WI38 (cell line): Measurements from ENCODE around the gene IKZF1.

Experiments used
- H3K4me3 ChIP-seq: 2 replicates; pipeline ENCODE4 v1.5.1; 2011; ENCODE audit warnings: low read depth, mild to moderate bottlenecking, control low read depth, low read length
- CTCF ChIP-seq: IDR thresholded peaks from 2 replicates; pipeline ENCODE4 v1.5.1; 2012; ENCODE audit warnings: low read depth, mild to moderate bottlenecking, control low read depth, low read length

The IKZF1 gene

DNA sequence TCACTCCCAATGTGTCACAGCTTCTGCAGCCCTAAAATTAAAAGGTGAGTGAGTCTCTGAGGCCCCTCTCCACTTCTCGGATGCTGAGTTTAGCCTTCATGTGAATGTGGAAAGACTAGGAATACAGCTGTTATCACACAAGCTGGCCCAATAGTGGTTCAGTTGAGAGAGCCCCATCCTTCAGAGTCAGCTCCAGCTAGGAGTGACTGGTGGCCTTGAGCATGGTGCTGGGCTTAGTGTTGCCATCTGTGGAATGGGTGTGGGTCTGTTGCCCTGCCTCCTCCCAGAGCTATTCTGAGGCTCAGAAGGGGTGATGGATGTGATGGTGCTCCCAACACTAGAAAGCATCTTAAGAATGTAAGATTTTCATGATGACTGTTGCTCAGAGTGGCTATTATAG lies 89.8 kb downstream of the IKZF1 start:
- no peak overlapping the region for H3K4me3 ChIP-seq
- no peak for TF ChIP-seq CTCF

- no peak overlapping the region for H3K4me3 ChIP-seq
- no peak for TF ChIP-seq CTCF
Observed at GRCh38 chr7:50396856-50397255, 92.3 kb downstream of the IKZF1 start.

DNA sequence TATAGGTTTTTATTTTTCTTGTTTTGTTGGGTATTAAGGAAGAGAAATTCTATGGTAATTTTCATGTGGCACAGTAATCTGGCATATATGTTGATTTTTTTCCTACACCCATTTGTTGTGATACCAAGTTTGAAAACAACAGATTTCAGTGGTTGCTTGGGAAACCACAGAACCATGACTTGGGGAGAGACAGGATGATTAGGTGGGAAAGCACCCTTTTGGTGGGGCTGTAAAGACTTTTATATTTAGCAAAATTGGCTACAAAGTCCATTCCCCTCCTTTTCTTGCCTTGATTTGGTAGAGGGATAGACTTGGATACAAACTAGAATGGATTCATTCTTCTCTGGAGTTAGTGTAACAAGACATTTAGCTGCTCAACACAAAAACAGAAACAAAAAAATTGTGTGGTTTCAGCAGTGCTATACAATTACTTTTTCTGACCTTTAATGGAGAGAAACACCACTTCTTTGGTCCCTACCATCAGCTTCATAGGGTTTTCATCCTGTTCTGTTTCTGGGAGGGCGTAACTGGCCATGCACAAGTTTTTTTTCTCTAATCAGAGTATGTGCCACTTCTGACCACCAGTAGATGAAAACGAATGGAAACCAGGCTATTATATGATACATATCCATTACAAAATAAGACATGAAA lies 92.9 kb downstream of the IKZF1 start:
- no peak overlapping the region for H3K4me3 ChIP-seq
- TF ChIP-seq CTCF: no peak

DNA sequence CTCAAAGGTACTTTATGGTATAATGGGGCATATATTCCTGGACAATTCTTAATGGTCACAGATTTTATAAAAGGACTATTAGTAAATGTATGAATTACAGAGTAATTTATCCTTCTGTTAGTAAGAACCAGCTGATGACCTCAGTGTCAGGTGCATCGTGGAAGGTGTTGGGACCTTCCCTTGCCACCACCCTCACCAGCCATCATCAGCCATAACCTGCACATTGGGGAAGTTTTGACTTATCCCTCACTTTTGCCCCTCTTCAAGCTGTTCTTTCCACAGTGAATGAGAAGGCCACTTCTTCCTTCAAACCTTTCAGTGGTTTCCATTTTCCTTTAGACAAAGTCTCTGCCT lies 93.4 kb downstream of the IKZF1 start:
- no peak for TF ChIP-seq CTCF
- H3K4me3 ChIP-seq: no peak overlapping the region

- H3K4me3 ChIP-seq: no peak overlapping the region
- no peak for TF ChIP-seq CTCF
Observed at GRCh38 chr7:50399206-50399605, 94.7 kb downstream of the IKZF1 start.

DNA sequence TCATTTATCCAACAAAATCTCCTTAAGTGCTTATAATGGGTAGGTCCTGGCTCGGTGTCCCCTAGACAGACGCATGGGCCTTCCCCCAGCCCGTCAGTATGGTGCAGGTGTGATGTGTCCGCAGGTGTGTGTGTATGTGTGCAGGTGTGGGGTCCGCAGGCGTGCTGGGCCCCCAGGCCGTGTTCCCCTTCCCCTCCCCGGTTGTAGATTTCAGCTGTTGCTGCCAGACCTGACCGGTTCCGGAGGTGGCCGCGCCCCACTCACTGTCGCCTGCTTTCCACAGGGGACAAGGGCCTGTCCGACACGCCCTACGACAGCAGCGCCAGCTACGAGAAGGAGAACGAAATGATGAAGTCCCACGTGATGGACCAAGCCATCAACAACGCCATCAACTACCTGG lies 95.1 kb downstream of the IKZF1 start:
- TF ChIP-seq CTCF: no peak
- H3K4me3 ChIP-seq: no peak overlapping the region

- no peak for TF ChIP-seq CTCF
- no peak overlapping the region for H3K4me3 ChIP-seq
Observed at GRCh38 chr7:50400114-50400513, 95.6 kb downstream of the IKZF1 start.
